GM18508 (cell line): ENCODE results near the gene P2RY14.
A peak's percentile ranks its signal among the peaks of the same experiment; 100 is the strongest.

Experiments
- ATAC-seq: cut with Tn5 transposase; IDR thresholded peaks from one replicate; pipeline ENCODE4 v1.9.1; 2021; ENCODE audit warnings: moderate number of reproducible peaks; ENCODE audit not compliant: insufficient read depth, unreplicated experiment

P2RY14 gene

GRCh38 chr3:151224268-151224866, 54.0 kb downstream of the P2RY14 start:
- no peak for ATAC-seq

- ATAC-seq = no peak
Observed at GRCh38 chr3:151219056-151219455, 59.3 kb downstream of the P2RY14 start.

- no peak for ATAC-seq
Observed at GRCh38 chr3:151218136-151218535, 60.2 kb downstream of the P2RY14 start.

GRCh38 chr3:151216641-151217607, 61.4 kb downstream of the P2RY14 start:
- ATAC-seq = no peak

- ATAC-seq = no peak
Observed at GRCh38 chr3:151214459-151214858, 63.9 kb downstream of the P2RY14 start.

- ATAC-seq = no peak
Observed at GRCh38 chr3:151213881-151214280, 64.5 kb downstream of the P2RY14 start.

GRCh38 chr3:151213151-151213550, 65.2 kb downstream of the P2RY14 start:
- no peak for ATAC-seq

GRCh38 chr3:151210676-151211381, 67.5 kb downstream of the P2RY14 start:
- peak; percentile 60 for ATAC-seq

GRCh38 chr3:151209654-151210053, 68.7 kb downstream of the P2RY14 start:
- ATAC-seq = no peak

GRCh38 chr3:151206201-151206600, 72.1 kb downstream of the P2RY14 start:
- ATAC-seq = no peak

GRCh38 chr3:151205482-151205881, 72.9 kb downstream of the P2RY14 start:
- ATAC-seq = no peak

- no peak for ATAC-seq
Observed at GRCh38 chr3:151204530-151205402, 73.6 kb downstream of the P2RY14 start.

GRCh38 chr3:151203051-151203420, 75.3 kb downstream of the P2RY14 start, which contains the start of gene GPR171:
Gene GPR171 (minus strand): TSS chr3:151203216. CDS start chr3:151199386, 3,830 bp downstream.
- peak; percentile 81 for ATAC-seq

- ATAC-seq = no peak
Observed at GRCh38 chr3:151201051-151201730, 77.2 kb downstream of the P2RY14 start.

- no peak for ATAC-seq
Observed at GRCh38 chr3:151200586-151200985, 77.8 kb downstream of the P2RY14 start.

- no peak for ATAC-seq
Observed at GRCh38 chr3:151199554-151200438, 78.5 kb downstream of the P2RY14 start.

GRCh38 chr3:151198849-151199248, 79.5 kb downstream of the P2RY14 start:
- ATAC-seq = no peak

- no peak for ATAC-seq
Observed at GRCh38 chr3:151197981-151198767, 80.2 kb downstream of the P2RY14 start.
